Endometrial microvascular endothelial cells (primary cell): Measurements from ENCODE around the gene NRXN3. TPM values are rescaled to one million over a fixed set of nuclear protein-coding genes. Genes with fewer than 3 reads are reported as not detected.
"Not testable (repeated sequence)": the region's sequence is repeated elsewhere in the genome, so short reads cannot be mapped to it uniquely, and the experiment has no call there.

Experiments
- in situ Hi-C: cut with HindIII; loops from 2 replicates; pipeline ENCODE4 v1.10.0; 2017; ENCODE audit warnings: low sequenced_read_pairs, low pct_unique_long_range_greater_than_20kb; ENCODE audit errors: inconsistent ontology term
- total RNA-seq: library from RNA; depleted of rRNA; stranded (reverse); fragments of >200 nt; gene quantifications from one replicate; pipeline ENCODE4 v1.2.3, GENCODE V29; 2015; ENCODE audit errors: inconsistent ontology term

NRXN3 gene
- total RNA-seq, 1 donor from 2014 or later: 0.09 TPM

- in situ Hi-C loops: no loop called here
Measured at GRCh38 chr14:79727900-79728299, 1557.7 kb downstream of the NRXN3 start.

- in situ Hi-C loops: no loop called here
Measured at GRCh38 chr14:79728331-79728730, 1558.2 kb downstream of the NRXN3 start.

GRCh38 chr14:79729731-79730130 is 1559.6 kb downstream of the NRXN3 start:
- in situ Hi-C loops: no loop called here

GRCh38 chr14:79730196-79730595 is 1560.0 kb downstream of the NRXN3 start:
- in situ Hi-C loops: no loop called here

GRCh38 chr14:79730953-79731352 is 1560.8 kb downstream of the NRXN3 start:
- in situ Hi-C loops: no loop called here

- in situ Hi-C loops: no loop called here
Measured at GRCh38 chr14:79732911-79733655, 1562.9 kb downstream of the NRXN3 start.

GRCh38 chr14:79734151-79734550 is 1564.0 kb downstream of the NRXN3 start:
- in situ Hi-C loops: no loop called here

GRCh38 chr14:79734656-79735055 is 1564.5 kb downstream of the NRXN3 start:
- in situ Hi-C loops: no loop called here

GRCh38 chr14:79735121-79735520 is 1564.9 kb downstream of the NRXN3 start:
- in situ Hi-C loops: no loop called here

GRCh38 chr14:79740066-79740601 is 1570.0 kb downstream of the NRXN3 start:
- in situ Hi-C loops: no loop called here

GRCh38 chr14:79742142-79742541 is 1572.0 kb downstream of the NRXN3 start:
- in situ Hi-C loops: no loop called here

GRCh38 chr14:79745046-79745445 is 1574.9 kb downstream of the NRXN3 start:
- in situ Hi-C loops: no loop called here

- in situ Hi-C loops: no loop called here
Measured at GRCh38 chr14:79749065-79749464, 1578.9 kb downstream of the NRXN3 start.

- in situ Hi-C loops: no loop called here
Measured at GRCh38 chr14:79758985-79759384, 1588.8 kb downstream of the NRXN3 start.

- in situ Hi-C loops: no loop called here
Measured at GRCh38 chr14:79764323-79764722, 1594.2 kb downstream of the NRXN3 start.

GRCh38 chr14:79766511-79766910 is 1596.3 kb downstream of the NRXN3 start:
- in situ Hi-C loops: no loop called here

GRCh38 chr14:79767251-79767650 is 1597.1 kb downstream of the NRXN3 start:
- in situ Hi-C loops: no loop called here

- in situ Hi-C loops: not testable (repeated sequence)
Measured at GRCh38 chr14:79767721-79768120, 1597.5 kb downstream of the NRXN3 start.

- in situ Hi-C loops: no loop called here
Measured at GRCh38 chr14:79781882-79782281, 1611.7 kb downstream of the NRXN3 start.

- in situ Hi-C loops: no loop called here
Measured at GRCh38 chr14:79783041-79783440, 1612.9 kb downstream of the NRXN3 start.

GRCh38 chr14:79786522-79786921 is 1616.3 kb downstream of the NRXN3 start:
- in situ Hi-C loops: no loop called here
